SK-N-SH treated with all-trans-retinoic acid at 6 μM for 48 hours (cell line): Measurements from ENCODE around the gene MAPKAPK5.
"Not testable (repeated sequence)": the region's sequence is repeated elsewhere in the genome, so short reads cannot be mapped to it uniquely, and the experiment has no call there.

ENCODE experiments used
- ZNF8 ChIP-seq: fragments of 450-650 bp; formaldehyde crosslinking; IDR thresholded peaks from 2 replicates; pipeline ENCODE4 v1.5.0; 2020; ENCODE audit warnings: mild to moderate bottlenecking, moderate library complexity
- TF ChIP-seq, protein P1 (sequence below): fragments of 250-450 bp; sonication (Bioruptor Pico); IDR thresholded peaks from 2 replicates; pipeline ENCODE4 v1.5.1; 2021; ENCODE audit warnings: mild to moderate bottlenecking, moderate library complexity

- TF ChIP-seq ZNF8 (CRISPR knock-in tag): not testable (repeated sequence)
- TF ChIP-seq, protein P1, sequence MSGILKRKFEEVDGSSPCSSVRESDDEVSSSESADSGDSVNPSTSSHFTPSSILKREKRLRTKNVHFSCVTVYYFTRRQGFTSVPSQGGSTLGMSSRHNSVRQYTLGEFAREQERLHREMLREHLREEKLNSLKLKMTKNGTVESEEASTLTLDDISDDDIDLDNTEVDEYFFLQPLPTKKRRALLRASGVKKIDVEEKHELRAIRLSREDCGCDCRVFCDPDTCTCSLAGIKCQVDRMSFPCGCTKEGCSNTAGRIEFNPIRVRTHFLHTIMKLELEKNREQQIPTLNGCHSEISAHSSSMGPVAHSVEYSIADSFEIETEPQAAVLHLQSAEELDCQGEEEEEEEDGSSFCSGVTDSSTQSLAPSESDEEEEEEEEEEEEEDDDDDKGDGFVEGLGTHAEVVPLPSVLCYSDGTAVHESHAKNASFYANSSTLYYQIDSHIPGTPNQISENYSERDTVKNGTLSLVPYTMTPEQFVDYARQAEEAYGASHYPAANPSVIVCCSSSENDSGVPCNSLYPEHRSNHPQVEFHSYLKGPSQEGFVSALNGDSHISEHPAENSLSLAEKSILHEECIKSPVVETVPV (CRISPR knock-in tag): not testable (repeated sequence)
Measured at GRCh38 chr12:111829635-111830034, 12.4 kb upstream of the MAPKAPK5 start.
